Stimulated activated CD4-positive, alpha-beta T cell treated with anti-CD3 and anti-CD28 coated beads, Interleukin-2, amount 100 ng/mL, for 4 hours (primary cell): ENCODE measurements around the gene SAT1.

ENCODE experiments used
- DNase-seq: peaks from one replicate; pipeline ENCODE4 v3.0.0-alpha.2; 2020; ENCODE audit warnings: low read depth

SAT1 gene

GRCh38 chrX:23810279-23810678 lies 27.3 kb downstream of the SAT1 start:
- DNase-seq = no peak

- DNase-seq = no peak
Observed at GRCh38 chrX:23811108-23811651, 28.2 kb downstream of the SAT1 start.

DNA sequence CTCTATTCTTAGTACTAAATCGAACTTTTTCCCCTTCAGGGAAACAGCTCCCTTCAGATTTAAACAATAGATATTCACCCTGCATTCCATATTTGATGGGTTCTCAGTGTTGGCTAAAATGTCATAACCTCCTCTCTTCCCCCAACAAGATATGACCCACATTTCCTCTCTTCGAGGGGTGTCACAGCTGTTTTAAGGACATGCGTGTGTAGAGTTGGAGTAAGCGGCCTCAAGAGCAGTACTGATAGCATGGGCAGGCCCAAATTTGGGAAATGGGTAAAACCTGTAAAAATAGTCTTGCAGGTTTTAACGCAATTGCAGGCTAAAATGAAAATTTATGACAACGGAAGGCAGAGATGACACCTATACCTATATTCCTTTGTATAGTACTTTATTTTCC lies 28.7 kb downstream of the SAT1 start:
- DNase-seq = no peak

- DNase-seq = no peak
Observed at GRCh38 chrX:23813808-23814207, 30.8 kb downstream of the SAT1 start.

GRCh38 chrX:23815376-23815775 lies 32.4 kb downstream of the SAT1 start:
- no peak for DNase-seq

GRCh38 chrX:23816179-23816578 lies 33.2 kb downstream of the SAT1 start:
- DNase-seq = no peak

GRCh38 chrX:23817979-23818336 lies 35.0 kb downstream of the SAT1 start:
- DNase-seq = no peak

GRCh38 chrX:23819385-23820234 lies 36.6 kb downstream of the SAT1 start:
- DNase-seq = no peak

GRCh38 chrX:23820235-23820782 lies 37.3 kb downstream of the SAT1 start:
- no peak for DNase-seq

GRCh38 chrX:23821847-23822246 lies 38.9 kb downstream of the SAT1 start:
- DNase-seq = no peak

GRCh38 chrX:23822397-23822796 lies 39.4 kb downstream of the SAT1 start:
- DNase-seq = no peak

DNA sequence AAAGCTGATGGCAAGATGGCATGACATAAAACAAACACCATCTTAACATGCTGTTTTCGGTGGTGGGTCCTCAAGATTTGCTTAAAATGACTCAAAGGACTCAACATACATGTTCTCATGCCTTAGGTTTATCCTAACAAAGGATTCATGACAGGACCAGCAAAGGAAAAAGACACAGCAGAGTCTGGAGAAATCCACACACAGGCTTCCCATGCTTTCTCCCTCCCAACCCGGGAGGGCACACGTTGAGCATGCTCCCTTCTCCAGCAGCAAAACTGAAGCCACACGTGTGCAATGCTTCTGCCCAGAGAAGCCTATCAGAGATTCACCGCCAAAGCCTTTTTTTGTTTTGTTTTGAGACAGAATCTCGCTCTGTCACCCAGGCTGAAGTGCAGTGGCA lies 39.9 kb downstream of the SAT1 start:
- no peak for DNase-seq

- DNase-seq = no peak
Observed at GRCh38 chrX:23825675-23826074, 42.7 kb downstream of the SAT1 start.

DNA sequence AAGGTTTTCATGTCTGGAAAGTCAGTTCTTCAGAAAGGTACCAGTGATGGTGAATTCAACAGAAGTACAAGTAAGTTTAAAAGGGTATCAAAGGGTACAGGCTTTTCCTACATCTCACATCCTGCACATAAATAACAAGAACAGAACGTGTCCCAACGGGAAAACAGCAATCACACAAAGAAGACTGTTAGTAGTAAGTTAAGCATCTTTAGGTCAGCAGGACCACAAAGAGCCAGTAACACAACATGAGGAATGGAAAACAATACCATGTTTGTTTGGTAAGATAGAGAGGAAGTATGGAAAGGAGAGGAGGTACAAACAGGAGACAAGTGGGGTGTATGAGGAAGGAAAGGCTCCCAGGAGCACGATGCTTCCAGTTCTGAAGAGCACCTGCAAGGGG lies 43.2 kb downstream of the SAT1 start:
- no peak for DNase-seq

DNA sequence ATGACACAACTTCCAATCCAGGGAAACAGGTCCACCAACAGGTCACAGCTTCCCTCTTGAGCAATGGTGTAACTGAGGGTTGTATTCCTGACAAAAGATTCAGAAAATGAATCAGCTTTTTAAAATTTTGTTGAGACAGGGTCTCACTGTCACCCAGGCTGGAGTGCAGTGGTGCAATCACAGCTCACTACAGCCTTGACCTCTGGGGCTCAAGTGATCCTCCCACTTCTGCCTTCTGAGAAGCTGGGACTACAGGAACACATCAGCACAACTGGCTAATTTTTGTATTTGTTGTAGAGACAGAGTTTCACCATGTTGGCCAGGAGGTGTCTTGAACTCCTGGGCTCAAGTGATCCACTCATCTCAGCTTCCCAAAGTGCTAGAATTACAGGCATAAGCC lies 43.7 kb downstream of the SAT1 start:
- no peak for DNase-seq

- DNase-seq = no peak
Observed at GRCh38 chrX:23828881-23829280, 45.9 kb downstream of the SAT1 start.

- DNase-seq = no peak
Observed at GRCh38 chrX:23832721-23833120, 49.7 kb downstream of the SAT1 start.
